GM18858 (cell line): ENCODE data around the gene GHRHR.

ENCODE experiments used
- ATAC-seq: cut with Tn5 transposase; IDR thresholded peaks from one replicate; pipeline ENCODE4 v1.9.1; 2021; ENCODE audit not compliant: unreplicated experiment

GHRHR gene

GRCh38 chr7:30927559-30927958 lies 36.2 kb upstream of the GHRHR start:
- ATAC-seq = no peak

GRCh38 chr7:30928254-30928872 lies 35.4 kb upstream of the GHRHR start:
- ATAC-seq = no peak

- no peak for ATAC-seq
These were observed 34.1 kb upstream of the GHRHR start for GRCh38 chr7:30929686-30930085.

GRCh38 chr7:30930621-30931020 lies 33.1 kb upstream of the GHRHR start:
- ATAC-seq = no peak

- ATAC-seq = no peak
These were observed 32.4 kb upstream of the GHRHR start for GRCh38 chr7:30931161-30931928.

- ATAC-seq = no peak
These were observed 31.7 kb upstream of the GHRHR start for GRCh38 chr7:30931929-30932540.

GRCh38 chr7:30932562-30932961 lies 31.2 kb upstream of the GHRHR start:
- no peak for ATAC-seq

- no peak for ATAC-seq
These were observed 30.4 kb upstream of the GHRHR start for GRCh38 chr7:30933124-30933974.

GRCh38 chr7:30934225-30934624 lies 29.5 kb upstream of the GHRHR start:
- no peak for ATAC-seq

- ATAC-seq = no peak
These were observed 28.8 kb upstream of the GHRHR start for GRCh38 chr7:30934732-30935568.

GRCh38 chr7:30935569-30935877 lies 28.2 kb upstream of the GHRHR start:
- ATAC-seq = no peak

- ATAC-seq = no peak
These were observed 27.0 kb upstream of the GHRHR start for GRCh38 chr7:30936650-30937245.

- no peak for ATAC-seq
These were observed 26.3 kb upstream of the GHRHR start for GRCh38 chr7:30937416-30937815.

GRCh38 chr7:30938435-30939316 lies 25.1 kb upstream of the GHRHR start:
- ATAC-seq = peak; percentile 61

- ATAC-seq = no peak
These were observed 22.0 kb upstream of the GHRHR start for GRCh38 chr7:30941582-30942323.

- no peak for ATAC-seq
These were observed 13.6 kb upstream of the GHRHR start for GRCh38 chr7:30950197-30950596.

GRCh38 chr7:30954914-30955313 lies 8.8 kb upstream of the GHRHR start:
- ATAC-seq = no peak

GRCh38 chr7:30956704-30957103 lies 7.0 kb upstream of the GHRHR start:
- no peak for ATAC-seq

GRCh38 chr7:30965372-30965771 lies 1.6 kb downstream of the GHRHR start:
- no peak for ATAC-seq
